SKM-1 (cell line): ENCODE results near the gene GDPD2.

Source experiments
- DNase-seq: peaks from one replicate; lab custom pipeline; 2025; ENCODE audit not compliant: unreplicated experiment; lab: John Stamatoyannopoulos, UW

The GDPD2 gene

DNA sequence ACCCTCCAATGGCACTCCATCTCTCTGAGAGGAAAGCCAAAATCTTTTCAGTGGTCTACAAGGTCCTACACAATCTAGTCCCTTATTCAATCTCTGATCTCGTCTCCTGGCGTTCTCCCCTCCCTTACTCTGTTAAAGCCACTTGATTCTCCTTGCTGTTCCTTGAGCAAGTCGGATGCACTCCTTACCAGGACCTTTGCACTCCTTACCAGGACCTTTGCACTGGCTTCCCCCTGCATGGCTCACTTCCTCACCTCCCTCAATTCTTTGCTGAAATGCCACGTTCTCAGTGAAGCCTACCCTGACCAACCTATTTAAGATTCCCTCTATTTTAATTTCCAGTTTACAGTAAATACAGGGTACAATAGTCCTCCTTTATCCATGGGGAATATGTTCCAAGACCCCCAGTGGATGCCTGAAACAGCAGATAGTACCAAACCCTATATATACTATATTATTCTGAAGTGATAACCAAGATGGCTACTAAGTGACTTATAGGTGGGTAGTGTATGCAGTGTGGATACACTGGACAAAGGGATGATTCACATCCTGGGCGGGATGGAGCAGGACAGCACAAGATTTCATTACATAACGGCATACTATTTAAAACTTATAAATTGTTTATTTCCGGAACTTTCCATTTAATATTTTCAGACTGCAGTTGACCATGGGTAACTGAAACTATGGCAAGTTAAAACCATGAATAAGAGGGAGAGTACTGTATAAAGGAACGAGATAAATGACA lies 15.0 kb downstream of the GDPD2 start:
- DNase-seq = no peak

DNA sequence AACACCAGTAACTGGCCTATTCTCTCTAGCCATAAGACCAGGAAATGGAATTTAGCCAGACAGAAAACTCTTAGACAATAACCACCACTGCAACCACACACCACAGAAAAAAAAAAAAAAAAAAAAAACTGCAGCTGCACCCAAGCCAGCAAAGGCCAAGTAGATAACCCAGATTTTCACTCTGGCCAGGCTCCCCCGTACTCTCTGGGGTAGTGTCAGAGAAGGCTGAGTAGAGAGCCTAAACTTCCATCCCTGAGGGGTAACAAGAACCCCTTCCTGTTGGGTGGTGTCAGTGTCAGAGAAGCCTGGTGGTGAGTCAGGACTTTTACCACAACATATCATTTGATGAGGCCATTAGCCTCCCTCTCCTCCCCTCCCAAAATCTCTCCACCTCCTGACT lies 15.9 kb downstream of the GDPD2 start:
- DNase-seq = no peak

DNA sequence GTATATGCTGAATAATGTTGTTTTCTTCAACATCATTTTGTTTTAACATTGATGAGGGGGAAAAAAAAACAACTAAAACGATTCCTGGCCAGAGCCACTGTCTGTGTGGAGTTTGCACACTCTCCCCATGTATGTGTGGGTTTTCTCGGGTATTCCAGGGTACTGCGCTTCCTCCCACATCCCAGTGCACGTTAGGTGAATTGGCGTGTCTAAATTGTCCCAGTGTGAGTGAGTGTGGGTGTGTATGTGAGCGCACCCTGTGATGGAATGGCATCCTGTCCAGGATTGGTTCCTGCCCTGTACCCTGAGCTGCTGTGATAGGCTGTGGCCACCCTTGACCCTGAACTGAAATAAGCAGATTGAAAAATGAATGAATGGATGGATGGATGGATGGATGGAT lies 19.1 kb downstream of the GDPD2 start:
- no peak for DNase-seq

DNA sequence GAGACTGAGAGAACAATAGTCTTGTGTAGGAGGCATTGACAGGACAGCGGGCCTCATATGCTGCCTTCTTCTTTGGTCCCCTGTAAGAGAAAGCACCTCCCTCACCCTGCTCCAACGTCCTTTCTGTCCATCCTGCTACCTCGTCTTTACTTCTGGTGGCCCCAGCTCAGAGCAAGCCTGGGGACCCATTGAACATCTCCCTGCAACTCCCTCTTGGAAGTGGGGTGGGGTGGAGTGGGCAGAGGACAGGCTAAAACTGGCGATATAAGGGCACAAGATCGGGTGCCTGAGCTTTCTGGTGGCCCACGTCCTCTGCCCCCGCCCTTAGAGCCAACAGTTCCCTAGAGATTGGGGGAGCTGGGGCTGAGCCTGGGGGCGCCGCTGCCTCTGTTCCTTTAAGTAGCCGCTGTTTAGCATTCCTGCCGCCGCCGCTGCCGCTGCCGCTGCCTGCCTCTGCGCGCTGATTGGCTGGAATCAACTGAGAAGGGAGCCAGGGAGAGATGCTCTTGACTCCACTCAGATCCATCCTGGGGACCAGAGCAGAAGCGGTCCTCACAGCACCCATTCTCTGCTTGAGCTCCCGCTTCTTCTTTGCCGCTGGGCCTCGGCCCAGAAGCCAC lies 21.3 kb downstream of the GDPD2 start, which contains the start of gene DLG3:
TSS of gene DLG3 (plus strand) at position 510 of the 620 bp plus-strand sequence. CDS start 367 bp downstream, outside the sequence.
- DNase-seq = no peak

DNA sequence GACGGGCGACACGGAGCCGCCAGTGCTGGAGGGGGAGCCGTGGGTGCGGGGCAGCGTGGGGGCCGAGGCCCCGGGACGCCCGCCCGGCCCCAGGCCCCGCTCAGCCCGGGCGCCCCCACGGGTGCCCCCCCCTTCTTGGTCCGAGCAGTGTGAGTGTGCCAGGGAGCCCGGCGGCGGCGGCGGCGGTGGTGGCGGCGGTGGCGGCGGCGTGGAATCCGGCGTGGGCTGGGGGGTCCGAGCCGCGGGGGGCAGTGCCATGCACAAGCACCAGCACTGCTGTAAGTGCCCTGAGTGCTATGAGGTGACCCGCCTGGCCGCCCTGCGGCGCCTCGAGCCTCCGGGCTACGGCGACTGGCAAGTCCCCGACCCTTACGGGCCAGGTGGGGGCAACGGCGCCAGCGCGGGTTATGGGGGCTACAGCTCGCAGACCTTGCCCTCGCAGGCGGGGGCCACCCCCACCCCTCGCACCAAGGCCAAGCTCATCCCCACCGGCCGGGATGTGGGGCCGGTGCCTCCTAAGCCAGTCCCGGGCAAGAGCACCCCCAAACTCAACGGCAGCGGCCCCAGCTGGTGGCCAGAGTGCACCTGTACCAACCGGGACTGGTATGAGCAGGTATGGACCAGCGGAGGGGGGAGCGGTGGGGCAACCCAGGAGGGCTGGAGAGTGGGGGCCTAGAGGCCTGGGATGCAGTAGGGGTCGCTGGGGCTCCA lies 22.0 kb downstream of the GDPD2 start:
- DNase-seq = no peak

DNA sequence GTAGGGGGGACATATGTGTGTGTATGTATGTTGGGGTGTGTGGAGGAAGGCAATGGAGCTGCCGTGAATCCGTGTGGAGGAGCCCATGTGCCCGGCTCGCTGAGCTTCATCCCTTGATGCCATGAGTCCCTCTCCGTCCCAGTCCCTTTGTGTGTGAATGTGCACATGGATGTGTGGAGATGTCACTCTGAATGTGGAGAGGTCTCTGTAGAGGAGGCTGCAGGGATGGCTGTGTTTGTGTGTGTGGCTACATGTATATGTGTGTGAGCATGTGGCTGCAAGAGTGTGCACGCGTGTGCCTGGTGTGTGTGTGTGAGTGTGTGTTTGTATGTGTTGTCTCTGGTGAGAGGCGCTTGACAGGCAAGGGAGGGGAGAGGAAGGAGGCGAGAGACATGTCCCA lies 22.8 kb downstream of the GDPD2 start:
- DNase-seq = no peak

DNA sequence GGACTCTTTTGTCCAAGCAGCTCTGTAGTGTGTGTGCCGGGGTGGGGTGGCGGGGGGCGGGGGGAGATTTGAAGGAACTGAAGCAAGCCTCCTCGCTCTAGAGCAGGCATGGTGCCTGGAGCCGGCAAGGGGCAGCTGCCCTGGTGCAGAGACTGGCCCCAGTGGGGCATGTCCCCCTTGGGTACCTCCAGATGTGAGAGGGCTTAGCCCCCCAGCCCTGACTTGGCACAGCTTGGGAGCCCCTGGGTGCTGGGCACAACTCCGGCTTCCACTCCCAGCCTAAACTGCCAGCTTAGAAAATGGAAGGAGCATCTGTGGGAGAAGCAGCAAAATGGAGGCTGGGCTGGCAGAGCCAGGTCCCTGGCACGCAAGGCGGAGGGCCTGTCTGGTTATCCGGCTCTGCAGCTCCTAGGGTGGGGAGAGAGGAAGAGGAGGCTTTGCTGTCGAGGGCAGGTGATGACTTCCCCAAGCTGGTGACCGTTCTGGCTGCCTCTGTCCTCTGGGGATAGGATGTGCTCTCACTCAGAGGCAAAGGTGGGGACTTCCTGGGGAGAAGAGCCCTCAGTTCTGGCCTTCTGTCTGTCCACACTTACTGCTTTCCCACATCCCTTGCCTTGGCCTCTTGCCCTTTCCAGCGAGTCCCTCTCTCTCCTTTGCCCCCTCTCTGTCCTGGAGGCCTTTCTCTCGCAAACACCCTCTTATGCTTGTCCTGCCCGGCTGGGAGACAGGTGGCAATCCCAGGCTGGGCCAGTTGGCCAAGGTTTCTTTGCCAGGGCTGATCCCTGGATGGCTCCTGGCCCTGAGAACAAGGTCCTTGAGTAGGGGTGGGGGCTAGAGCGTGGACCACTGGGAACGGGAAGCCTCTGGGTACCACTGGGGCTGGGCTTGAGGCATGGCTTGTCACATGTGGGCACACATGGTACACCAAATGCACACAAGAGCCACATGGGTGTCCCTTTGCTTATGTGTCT lies 23.6 kb downstream of the GDPD2 start:
- no peak for DNase-seq

DNA sequence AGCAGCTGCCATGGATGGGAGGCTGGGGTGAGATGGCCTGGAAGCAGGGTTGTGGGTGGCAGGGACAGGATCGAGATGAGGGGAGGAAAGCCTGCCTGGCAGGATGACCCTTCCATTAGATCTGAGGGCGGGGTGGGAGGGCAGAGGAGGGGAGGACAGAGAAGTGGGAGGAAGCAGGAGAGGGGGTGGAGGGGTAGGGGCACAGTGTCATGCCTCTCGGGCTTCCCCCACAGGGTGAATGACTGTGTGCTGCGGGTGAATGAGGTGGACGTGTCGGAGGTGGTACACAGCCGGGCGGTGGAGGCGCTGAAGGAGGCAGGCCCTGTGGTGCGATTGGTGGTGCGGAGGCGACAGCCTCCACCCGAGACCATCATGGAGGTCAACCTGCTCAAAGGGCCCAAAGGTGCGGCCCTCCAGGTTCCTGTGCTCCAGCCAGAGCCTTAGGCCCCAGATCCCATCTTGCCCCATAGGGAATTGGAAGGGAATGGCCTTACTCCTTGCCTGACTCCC lies 26.4 kb downstream of the GDPD2 start:
- DNase-seq = no peak

DNA sequence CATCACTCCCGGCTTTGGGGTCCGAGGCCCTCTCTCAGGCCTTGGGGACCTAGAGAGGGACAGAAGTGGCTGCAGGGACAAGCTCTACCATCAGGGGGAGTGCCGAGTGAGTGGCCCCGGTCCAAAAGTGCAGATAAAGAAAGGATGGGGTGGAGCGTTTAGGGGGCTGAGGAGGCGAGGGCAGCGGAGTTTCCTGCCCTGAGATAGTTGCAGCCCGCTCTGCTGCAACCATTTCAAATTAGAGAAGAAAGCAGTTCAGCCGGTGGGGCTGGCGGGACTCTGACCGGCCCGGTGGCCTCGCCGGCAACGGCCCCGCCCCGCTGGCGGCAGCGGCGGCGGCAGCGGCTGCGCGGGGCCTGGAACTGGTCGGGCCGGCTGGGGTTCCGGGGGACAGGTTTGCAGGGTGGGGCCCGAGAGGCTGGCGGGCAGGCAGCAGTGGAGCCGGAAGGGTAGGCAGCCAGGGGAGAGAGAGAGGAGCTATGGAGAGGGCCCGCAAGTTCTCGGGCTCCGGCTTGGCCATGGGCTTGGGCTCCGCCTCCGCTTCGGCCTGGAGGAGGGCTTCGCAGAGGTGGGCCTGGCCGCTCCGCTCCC lies 29.1 kb downstream of the GDPD2 start:
- DNase-seq = no peak

DNA sequence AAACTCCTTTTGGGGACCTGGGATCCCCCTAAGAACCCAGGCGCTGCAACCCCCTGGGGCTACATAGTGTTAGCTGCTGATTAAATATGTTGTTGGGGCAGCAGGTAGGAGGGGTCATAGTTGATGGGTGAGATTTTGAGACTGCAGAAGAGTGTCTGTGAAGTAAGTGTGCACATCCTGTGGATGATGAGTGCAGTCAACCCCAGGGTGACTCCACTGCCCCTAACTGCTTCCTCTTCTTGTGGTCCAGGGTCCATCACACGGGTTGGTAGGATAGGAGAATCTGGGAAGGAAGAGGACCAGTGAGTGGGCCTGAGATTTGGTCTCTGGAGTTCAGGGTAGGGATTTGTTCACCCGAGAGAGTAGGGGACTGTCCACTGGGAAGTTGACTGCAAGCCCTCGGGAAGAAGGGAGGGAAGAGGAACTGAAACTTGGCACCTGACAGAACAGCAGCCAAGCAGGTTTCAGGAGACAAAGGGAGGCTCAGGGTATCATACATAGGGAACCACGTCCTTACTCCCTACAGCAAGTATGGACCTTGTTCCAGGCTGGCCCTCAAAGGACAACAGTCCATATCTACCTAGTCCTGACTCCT lies 30.0 kb downstream of the GDPD2 start:
- DNase-seq = no peak

DNA sequence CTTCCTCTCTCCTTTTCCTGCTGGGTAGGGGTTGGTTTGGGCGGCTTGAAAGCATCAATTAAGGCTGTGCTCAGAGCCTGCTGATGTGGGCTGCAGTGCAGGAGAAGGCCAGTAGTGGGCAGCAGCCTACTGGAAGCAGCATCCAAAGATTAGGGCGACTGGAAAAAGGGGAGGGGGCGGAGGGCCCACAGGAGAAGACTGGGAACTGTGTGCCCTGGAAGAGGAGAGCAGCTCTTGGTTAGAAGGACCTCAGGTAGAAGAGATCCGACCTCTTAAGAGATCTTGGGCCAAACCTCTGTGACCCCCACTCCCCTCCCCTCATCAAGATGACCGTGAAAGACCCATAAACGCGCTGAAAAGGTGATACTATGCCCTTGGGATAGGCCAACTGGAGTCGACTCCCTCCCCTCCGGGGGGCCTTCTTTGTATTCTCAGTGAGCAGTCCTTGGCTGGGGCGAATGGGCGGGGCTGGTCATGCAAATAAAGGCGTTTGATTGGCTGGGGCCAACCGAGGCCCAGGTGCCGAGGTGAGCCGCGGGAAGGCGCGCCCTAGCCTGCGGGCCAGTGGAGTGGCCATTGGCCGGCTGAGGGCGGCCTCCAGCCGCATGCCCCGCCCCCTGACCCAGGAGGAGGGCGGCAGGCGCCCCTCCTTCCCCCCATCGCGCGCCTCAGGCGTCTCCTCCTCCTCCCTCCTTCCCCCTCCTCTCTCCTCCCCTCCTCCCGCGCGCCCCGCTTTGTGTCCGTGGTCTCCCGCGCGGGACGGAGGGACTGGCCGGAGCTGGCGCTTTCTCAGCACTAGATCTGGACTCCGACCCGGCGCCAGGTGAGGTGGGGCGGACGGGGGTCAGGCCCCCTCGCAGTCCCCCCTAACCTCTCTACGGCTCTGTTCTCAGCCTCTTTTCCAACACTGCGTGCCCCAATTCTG lies 31.6 kb downstream of the GDPD2 start:
- DNase-seq = no peak

DNA sequence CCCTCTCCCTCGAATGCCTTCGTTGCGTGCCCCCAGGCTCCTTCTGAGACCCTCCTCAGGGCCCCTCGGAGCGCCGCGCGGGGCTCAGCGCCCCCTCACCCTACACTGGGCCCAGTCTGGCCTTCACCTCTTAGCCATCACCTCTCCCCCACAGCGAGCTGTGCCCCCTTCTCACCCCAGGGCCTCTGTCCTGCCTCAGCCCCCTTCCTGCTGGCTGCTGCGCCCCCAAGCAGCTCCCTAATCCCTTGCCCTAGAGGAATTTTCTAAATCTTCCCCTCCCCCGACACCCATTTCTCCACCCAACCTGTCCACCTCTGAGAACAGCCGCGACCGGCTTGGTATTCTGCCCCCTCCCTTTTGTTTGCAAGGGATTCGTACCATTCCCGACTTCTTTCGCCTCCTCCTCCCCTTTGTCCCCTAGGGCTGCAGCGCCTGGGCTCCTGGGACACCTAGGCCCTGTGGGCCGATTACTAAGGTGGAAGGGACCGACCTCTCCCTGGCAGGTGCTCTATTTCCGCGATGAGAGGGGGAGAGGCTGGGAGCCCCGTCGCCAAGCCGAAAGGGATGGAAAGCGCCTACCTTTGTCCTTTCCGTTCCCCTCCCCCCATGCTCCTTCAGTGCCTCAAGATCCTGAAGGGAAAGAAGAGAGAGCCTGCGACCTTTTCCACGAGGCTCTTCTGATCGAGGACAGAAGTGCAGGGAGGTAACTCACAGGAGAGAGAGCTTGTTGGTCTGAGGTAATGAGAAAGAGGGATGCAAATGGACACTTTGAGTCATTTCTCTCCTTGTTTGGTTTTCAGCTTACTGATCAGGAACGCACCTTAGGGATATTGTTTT lies 32.5 kb downstream of the GDPD2 start:
- DNase-seq = no peak

DNA sequence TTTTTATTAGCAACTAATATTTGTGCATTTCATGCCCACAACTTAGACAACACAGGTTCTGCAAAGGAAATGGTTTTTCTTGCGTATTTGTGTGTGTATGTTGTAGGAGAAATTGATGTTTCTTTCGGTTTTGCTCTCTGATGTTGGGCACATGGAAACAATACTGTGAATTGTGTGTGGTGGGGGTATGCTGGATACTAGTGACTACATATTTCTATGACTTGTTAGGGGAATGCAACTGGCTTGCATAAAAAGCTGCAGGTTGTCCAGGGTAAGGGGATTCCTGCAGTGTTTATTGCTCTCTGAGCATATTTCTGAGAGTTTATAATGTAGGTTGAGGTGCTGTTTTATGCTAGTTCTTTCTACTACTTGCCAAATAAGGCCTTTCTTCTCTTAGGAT lies 33.1 kb downstream of the GDPD2 start:
- no peak for DNase-seq

DNA sequence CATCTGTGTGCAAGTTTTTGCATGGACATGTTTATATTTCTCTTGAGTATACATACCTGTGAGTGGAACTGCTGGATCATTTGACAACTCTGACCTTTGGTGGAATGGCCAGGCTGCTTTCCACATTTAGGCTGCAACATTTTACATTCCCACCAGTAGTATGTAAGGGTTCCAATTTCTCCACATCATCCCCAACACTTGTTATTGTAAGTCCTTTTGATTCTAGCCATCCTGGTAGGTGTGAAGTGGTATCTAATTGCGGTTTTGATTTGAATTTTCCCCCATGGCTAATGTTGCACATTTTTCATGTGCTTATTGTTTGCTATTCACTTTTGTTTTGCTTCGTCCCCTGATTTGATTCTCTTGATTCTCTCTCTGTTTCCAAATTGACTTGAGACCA lies 37.9 kb downstream of the GDPD2 start:
- no peak for DNase-seq

DNA sequence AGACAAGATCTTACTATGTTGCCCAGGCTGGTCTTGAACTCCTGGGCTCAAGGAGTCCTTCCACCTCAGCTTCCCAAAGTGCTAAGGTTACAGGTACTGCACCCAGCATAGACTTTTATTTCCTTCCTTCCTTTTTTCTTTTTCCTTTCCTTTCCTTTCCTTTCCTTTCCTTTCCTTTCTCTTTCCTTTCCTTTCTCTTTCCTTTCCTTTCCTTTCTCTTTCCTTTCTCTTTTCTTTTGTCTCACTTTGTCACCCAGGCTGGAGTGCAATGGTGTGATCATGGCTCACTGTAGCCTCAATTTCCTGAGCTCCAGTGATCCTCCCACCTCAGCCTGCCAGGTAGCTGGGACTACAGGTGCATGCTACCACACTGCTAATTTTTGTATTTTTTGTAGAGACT lies 40.9 kb downstream of the GDPD2 start:
- DNase-seq = no peak

DNA sequence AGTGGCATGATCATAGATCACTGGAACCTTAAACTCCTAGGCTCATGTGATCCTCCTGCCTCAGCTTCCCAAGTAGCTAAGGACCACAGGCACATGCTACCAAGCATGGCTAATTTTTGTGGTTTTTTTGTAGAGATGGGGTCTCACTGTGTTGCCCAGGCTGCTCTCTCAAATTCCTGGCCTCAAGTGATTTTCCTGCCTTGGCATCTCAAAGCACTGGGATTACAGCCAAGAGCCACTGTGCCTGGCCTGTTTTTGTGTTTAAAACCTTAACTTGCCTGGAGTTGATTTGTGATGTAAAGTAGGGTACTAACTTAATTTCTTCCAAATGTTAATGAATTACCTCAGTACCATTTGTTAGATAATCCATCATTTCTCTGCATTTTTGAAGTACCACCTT lies 43.9 kb downstream of the GDPD2 start:
- no peak for DNase-seq

DNA sequence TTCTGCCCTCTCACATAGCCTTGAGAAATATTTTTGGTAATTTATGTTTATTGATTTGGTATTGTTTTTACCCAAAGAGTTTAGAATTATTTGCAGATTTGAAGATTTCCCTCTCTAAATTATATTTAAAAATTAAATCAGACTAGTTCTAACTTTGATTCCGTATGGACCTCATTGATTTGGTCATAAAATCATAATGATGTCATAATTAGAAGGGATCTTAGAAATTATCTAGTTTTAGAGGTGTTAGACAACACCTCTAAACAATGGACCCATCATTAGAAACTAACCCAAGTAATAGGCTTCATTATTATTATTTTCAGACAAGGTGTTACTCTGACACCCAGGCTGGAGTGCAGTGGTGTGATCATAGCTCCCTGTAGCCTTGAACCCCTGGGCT lies 45.6 kb downstream of the GDPD2 start:
- DNase-seq = no peak

DNA sequence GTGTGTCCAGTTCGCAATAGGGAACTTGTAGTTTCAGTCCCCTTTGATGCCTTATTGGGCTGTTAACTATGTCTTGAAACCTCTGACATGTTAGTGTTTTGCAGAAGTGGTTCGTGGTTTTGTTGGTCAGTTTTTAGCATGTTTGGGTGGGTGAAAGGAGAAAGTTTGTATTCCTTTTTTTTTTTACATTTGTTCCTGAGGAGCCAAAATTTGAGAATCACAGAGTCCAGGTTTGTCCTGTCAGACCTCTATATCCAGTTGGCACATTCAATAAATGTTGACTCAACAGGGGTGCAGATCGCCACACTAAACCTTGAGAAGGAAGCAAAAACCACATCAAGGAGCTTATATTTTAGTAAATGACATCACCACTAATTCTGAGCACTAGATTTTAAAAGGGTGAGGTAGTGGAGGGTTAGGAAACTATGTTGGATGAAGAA lies 47.8 kb downstream of the GDPD2 start:
- DNase-seq = no peak
